Activated T-cell treated with anti-CD3 and anti-CD28 coated beads for 4 hours (primary cell): ENCODE measurements around the gene SAXO1.
A peak's percentile ranks its signal among the peaks of the same experiment; 100 is the strongest.
"Not testable (repeated sequence)": the region's sequence is repeated elsewhere in the genome, so short reads cannot be mapped to it uniquely, and the experiment has no call there.

Experiments
- DNase-seq: peaks from one replicate; pipeline ENCODE4 v3.0.0-alpha.2; 2020

Gene SAXO1, protein sequence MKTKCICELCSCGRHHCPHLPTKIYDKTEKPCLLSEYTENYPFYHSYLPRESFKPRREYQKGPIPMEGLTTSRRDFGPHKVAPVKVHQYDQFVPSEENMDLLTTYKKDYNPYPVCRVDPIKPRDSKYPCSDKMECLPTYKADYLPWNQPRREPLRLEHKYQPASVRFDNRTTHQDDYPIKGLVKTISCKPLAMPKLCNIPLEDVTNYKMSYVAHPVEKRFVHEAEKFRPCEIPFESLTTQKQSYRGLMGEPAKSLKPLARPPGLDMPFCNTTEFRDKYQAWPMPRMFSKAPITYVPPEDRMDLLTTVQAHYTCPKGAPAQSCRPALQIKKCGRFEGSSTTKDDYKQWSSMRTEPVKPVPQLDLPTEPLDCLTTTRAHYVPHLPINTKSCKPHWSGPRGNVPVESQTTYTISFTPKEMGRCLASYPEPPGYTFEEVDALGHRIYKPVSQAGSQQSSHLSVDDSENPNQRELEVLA

DNA sequence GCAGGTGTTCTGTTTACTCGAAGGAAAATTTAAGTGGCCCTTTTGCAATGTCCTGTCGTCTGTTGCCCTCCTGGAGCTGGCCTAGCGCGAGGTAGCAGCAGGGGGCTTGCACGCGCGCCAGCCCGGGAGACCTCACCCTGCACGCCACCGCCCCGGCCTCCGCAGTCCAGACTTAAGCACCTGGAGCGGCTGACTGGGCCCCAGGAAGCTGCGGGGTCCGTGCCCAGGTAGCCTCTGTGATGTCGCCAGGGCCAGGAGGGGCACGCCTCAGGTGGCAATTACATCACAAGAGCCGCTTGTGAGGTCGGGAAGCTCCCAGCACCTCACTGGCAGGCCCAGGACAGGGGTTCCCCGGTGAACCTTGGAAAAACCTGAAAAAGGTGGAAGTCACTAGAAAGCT, at the start of gene SAXO1:
SAXO1 (minus strand) TSS at position 195 of the 400 bp plus-strand sequence. CDS start 301 bp downstream, outside the sequence.
- no peak for DNase-seq

DNA sequence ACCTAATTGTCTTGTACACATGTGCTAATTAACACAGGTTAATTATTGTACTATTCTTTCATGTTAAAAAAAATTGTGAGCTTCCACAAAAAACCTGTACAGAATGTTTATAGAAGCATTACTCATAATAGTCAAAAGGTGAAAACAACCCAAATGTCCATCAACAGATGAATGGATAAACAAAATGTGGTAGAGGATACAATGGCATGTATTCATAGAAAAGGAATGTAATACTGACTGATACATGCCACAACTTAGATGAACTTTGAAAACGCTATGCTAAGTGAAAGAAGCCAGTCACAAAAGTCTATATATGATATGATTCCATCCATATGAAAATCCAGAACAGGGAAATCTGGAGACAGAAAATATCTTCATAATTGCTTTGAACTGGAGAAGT, 41.8 kb upstream of the SAXO1 start:
- no peak for DNase-seq

DNA sequence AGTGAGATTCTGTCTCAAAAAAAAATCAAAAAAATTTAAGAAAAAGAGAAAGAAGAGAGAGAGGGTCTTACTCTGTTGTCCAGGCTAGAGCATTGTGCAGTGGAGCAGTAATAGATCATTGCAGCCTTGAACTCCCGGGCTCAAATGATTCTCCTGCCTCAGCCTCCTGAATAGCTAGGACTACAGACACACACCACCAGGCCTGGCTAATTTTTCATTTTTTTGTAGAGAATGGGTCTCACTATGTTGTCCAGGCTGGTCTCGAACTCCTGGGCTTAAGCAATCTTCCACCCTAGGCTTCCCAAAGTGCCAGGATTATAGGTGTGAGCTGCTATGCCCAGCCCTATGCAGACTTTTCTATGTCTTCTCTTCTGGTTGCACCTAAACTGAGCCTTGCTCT, 41.2 kb upstream of the SAXO1 start:
- DNase-seq: no peak

DNA sequence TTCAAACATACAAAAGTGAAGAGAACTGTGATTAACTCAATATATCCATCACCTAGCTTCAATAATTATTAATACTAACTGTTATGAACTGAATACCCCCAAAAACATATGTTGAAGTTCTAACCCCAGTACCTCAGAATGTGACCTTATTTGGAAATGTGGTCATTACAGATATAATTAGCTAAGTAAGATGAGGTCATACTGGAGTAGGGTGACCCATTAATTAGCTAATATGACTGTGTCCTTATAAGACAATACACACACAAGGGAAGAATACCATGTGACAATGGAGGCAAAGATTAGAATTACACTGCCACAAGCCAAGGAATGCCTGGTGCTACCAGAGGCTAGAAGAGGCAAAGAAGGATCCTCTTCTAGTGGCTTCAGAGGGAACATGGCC, 24.0 kb upstream of the SAXO1 start:
- DNase-seq: no peak

DNA sequence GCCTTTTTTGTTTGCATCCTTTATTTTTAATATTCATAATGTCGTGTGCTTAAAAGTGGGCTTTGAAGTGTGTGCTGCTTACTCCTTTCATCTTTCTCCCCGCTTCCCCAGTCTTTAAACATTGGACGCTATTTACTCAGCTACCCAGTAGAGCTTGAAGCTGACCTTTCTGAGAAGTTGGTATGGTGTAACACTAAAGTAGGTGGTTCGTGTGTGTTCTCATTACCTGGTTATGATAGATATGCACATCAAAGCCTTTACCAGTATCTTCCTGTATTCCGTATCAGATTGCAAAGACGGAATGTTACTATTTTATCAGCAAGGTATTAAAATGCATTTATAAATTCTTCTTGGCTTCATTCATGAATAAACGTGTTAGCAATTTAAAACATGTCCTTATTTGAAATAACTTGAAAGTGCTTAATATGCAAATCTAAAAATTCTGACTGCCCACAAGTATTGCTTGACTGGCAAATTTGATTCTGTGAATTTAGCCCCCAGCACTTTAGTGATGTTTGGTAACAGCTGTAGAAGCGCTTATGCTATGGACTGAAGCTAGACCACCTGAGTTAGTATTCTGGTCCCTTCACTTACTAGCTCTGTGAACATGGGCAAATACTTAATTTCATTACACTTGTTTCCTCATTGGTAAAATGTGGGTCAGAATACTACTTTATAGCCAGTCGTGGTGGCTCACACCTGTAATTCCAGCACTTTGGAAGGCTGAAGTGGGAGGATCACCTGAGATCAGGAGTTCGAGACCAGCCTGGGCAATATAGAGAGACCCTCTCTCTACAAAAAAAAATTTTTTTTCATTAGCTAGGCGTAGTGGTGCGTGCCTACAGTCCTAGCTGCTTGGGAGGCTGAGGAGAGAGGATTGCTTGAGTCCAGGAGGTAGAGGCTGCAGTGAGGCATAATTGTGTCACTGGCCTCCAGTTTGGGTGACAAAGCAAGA, 17.9 kb upstream of the SAXO1 start:
- no peak for DNase-seq

DNA sequence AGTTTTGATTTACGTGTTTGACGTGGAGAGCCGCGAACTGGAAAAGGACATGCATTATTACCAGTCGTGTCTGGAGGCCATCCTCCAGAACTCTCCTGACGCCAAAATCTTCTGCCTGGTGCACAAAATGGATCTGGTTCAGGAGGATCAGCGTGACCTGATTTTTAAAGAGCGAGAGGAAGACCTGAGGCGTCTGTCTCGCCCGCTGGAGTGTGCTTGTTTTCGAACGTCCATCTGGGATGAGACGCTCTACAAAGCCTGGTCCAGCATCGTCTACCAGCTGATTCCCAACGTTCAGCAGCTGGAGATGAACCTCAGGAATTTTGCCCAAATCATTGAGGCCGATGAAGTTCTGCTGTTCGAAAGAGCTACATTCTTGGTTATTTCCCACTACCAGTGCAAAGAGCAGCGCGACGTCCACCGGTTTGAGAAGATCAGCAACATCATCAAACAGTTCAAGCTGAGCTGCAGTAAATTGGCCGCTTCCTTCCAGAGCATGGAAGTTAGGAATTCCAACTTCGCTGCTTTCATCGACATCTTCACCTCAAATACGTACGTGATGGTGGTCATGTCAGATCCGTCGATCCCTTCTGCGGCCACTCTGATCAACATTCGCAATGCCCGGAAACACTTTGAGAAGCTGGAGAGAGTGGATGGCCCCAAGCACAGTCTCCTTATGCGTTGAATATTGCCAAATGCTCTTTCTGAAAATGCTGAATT, 17.1 kb upstream of the SAXO1 start:
- DNase-seq: no peak

DNA sequence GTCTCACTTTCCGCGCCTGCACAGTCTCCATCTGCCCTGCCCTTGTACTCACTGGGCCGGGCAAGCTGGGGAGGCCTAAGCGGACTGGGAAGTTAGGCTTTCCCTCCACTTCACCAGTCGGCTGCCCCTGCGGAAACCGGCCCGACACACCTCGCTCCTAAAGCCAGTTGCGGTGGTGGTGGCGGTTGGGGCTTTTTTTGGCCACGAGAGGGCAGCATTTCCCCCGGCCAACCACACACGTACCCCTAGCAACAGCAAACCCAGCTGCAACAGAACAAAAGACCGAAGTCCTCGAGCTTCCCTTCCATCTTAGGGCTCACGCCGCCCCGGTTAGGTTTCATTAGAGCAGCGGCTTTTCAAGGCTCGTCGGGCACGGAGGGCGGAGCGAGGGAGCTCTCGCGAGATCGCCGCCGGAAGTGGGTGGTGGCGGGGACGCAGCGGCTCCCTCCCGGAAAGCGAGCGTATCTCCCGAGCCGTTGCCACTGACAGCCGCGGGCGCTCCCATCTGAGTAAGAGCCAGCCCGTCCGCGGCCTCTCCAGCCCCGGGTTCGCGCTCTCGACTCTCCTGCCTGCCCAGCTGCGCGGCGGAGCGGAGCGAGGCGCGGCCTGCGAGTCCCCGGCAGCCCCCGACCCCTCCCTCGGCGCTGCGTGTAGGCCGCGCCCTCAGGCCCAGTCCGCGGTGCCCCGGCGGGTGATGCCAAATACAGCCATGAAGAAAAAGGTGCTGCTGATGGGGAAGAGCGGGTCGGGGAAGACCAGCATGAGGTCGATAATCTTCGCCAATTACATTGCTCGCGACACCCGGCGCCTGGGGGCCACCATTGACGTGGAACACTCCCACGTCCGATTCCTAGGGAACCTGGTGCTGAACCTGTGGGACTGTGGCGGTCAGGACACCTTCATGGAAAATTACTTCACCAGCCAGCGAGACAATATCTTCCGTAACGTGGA, 16.2 kb upstream of the SAXO1 start, which contains the start of gene RRAGA:
RRAGA (plus strand) TSS at position 462 of the 951 bp plus-strand sequence; CDS start at position 695, 233 bp downstream.
- peak; percentile 90 for DNase-seq

DNA sequence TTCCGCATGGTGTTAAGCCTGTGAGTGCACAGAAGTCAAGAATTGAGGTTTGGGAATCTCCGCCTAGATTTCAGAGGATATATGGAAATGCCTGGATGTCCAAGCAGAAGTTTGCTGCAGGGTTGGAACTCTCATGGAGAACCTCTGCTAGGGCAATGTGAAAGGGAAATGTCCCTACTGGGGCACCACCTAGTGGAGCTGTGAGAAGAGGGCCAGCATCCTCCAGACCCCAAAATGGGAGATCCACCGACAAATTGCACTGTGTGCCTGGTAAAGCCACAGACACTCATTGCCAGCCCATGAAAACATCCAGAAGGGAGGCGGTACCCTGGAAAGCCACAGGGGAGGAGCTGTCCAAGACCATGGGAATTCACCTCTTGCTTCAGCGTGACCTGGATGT, 3.6 kb upstream of the SAXO1 start:
- DNase-seq: no peak

DNA sequence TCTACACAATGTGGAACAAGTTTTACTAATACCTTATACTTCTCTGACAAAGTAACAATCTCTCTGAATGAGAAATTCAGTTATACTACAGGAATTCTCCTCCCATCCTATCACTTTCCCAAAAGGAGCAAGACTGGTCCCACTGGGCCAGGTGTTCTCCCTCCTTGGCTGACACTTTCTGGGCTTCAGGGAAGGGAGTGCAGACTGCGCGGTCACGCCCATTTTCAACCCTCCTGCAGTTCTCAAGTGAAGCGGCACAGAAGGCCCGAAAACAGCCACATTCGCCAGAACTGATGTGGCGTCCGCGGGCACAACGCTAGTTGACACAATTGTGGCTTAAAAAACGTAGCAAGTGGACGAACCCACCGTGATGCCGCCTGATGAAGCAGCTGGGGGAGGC, 603 bp downstream of the SAXO1 start:
- no peak for DNase-seq

DNA sequence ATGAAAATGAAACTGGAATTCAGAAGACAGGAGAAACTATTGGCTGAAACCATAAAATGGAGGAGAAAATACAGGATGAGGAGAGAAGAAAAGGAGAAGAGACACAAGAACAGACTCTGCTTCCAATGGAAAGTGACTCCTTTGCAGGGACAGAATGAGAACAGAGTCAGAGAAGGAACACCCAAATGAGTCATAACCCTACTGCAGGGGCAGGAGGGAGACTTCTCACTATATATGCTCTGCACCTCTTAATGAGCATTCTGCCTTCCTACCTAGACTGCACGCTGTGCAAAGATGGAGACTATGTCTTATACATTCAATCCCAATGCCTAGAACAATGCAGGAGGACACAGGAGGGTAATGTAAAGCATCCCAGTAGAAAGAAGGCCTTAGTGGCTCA, 2.1 kb downstream of the SAXO1 start:
- no peak for DNase-seq

DNA sequence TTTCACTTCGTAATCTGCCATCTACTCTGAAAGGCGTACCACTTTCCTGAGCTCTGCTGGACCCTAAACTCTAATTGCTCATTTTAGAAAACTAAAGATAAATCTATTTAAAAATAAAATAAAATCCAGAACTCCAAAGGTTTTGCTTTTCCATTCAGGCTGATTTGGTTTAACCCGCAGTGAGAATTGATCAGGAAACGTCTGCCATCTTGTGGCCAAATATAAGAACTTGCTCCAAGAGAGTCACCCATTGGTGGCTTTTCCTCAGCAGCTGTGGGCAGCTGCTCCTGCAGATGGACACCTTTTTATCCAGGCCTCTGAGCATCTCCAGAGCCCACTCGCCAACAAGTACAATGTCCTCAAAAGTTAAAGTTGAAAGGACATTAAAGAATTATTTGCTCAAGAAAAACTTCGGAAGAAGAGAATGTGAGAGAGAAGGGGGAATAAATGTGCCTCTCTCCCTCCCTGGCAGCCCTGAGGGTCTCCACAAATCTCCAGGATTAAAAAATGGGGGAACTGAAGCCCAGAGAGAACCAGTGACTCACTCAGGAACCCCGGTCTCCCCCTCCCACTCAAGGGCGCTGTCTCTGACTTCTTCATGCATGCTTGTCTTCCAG, 4.1 kb downstream of the SAXO1 start:
- DNase-seq: no peak

DNA sequence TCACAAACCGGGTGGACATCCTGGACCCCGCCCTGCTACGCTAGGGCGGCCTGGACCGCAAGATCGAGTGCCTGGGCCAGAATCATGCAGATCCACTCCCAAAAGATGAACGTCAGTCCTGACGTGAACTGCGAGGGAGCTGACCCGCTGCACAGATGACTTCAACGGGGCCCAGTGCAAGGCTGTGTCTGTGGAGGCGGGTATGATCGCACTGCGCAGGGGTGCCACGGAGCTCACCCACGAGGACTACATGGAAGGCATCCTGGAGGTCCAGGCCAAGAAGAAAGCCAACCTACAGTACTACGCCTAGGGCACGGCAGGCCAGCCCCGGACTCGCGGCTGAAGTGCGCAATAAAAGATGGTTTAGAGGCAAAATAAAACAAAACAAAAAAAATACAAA, 5.2 kb downstream of the SAXO1 start:
- DNase-seq: no peak

DNA sequence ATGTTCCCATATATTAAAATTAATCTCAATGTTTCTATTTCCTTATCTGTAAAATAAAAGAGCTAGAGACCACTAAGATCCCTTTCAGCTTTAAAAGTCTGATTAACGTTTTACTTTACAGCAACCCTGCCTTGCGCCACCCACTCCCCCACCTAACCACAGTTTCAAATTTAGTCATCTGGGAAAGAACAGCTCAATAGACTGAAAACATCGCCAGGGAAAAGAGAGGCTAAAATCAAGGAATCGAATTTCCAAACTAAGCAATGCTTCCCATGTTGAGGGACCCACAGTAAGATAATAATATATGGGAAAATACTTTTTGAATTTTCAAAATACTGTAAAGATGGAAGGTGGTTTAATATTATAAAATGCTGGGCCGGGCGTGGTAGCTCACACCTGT, 6.6 kb downstream of the SAXO1 start:
- DNase-seq: no peak

DNA sequence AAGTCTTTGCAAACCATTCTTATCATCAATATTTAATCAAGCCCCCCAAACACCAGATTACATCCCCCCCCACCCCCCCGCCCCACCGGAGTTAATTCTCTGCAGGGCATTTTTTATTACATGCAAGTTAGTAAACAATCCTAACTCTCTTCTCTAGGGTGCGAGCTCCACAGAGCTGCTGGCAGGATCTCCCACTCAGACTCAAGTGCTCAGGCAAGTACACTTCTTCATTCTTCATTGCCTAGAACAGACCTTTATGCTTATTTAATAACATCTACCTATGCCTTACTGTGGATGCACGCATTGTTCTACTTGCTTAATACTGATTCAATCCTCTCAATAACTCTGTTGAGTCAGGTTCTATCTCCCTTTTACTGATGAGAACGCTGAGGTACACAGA, 9.9 kb downstream of the SAXO1 start:
- DNase-seq: no peak

DNA sequence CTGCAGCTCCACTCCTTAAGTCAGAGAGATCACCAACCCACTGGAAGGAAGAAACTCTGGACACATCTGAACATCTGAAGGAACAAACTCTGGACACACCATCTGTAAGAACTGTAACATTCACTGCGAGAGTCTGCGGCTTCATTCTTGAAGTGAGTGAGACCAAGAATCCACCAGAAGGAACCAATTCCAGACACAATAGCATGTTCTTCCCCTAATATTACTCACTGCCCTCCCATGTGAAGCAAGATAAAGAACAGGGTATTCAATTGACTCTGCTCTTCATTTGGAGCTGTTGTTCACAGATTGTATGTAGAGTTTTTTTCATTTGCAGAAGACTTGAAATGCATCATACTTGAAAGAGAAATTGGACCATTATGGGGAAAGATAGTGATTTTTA, 10.8 kb downstream of the SAXO1 start:
- DNase-seq: no peak

DNA sequence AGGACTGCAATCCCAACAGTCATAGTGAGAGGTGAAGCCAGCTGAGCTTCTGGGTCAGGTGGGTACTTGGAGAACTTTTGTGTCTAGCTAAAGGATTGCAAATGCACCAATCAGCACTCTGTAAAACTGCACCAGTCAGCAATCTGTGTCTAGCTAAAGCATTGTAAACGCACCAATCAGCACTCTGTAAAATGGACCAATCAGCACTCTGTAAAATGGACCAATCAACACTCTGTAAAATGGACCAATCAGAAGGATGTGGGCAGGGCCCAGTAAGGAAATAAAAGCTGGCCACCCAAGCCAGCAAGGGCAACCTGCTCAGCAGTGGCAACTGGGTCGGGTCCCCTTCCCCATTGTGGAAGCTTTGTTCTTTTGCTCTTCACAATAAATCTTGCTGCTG, 11.4 kb downstream of the SAXO1 start:
- not testable (repeated sequence) for DNase-seq

DNA sequence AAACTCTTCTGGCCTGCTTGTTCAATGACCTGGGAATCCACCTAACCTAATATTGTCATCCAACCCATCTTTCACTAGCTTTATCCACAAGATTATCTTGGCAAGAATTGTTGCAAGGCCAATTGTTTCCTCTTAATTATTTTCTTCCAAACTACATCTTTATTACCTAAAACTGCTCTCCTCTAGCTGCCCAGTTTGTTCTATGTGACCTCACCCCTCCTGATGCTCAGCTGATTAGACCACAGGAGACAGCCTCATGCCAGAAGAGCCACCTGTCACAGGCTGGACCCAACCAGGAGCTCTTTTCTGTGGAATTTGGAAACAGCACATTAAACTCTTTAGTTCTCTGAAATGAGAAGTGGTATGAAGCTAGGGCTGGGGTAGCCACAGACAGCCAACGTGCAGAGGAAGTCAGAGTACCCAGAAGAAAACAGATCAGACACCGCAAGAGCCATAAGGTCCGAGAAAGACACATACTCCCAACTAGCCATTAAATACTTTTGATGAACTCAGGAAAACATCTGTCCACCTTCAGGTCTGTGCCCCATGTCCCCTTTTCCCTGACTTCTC, 12.0 kb downstream of the SAXO1 start:
- DNase-seq: no peak

DNA sequence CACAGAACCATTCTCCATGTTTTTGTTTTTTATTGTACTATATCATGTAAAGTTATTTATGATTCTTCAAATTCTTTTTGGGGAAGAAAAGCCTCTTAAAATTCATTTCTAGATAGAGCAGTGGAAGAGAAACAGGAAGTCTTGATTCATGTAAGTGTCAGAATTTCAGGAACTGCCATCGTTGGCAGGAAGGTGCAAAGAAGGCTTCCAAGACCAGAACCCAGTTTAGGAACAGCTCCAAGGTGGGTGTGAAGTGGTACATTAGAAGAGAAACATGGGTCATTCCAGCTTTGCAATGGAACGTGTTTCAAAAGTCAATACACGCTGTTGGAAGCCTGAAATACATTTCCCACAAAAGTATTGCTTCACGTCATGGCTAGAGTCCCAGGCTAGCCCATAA, 14.8 kb downstream of the SAXO1 start:
- no peak for DNase-seq

DNA sequence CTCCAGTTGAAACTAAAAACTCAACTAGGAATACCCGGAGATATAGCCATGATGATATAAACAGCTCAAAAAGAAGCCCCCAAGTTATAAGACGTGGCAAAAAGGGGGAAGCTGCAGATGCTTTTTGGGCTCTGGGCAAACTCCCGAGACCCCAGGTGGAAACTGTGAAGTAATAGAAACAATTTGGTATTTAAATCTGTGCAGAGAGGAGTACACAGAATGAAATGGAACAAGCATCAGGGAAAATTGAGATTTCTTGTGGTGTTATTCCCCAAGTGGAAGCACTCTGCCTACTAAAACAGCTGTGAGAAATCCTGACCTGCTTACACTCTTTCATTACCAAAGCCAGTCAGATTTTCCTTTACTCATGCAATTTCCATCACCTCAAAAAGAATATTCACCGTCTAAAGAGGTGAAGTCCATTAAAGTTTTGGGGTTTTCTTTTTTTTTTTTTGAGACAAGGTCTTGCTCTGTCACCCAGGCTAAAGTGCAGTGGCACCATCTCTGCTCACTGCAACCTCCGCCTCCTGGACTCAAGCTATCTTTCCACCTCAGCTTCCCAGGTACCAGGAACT, 23.5 kb downstream of the SAXO1 start:
- no peak for DNase-seq

DNA sequence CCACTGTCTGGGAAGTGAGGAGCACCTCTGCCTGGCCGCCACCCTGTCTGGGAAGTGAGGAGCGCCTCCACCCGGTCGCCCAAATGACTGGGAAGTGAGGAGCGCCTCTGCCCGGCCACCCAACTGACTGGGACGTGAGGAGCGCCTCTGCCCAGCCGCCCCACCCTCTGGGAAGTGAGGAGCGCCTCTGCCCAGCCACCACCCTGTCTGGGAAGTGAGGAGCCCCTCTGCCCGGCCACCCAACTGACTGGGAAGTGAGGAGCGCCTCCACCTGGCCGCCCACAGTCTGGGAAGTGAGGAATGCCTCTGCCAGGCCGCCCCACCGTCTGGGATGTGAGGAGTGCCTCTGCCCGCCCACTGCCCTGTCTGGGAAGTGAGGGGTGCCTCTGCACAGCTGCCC, 32.9 kb downstream of the SAXO1 start:
- no peak for DNase-seq
